Measurements from ENCODE around the gene ATOX1.
A peak's percentile ranks its signal among the peaks of the same experiment; 100 is the strongest.

The ATOX1 gene

GRCh38 chr5:151758430-151759241 is at the start of gene ATOX1:
TSS of gene ATOX1 (minus strand) at chr5:151758631. CDS start at chr5:151758551, 80 bp downstream.
- Histone ChIP-seq H3K27me3 (ENCODE audit: insufficient read depth, low read depth, severe bottlenecking) (no peaks in the 10 kb centered on the region), H3K36me3 (no peaks in the 10 kb centered on the region), H3K9me3 (ENCODE audit: severe bottlenecking) (no peaks in the 10 kb centered on the region), H3K27ac (peak within 1 kb of the TSS; percentile 76), H3K4me3 (ENCODE audit: low read depth, low read length) (peak within 1 kb of the TSS; percentile 64)
- DNase-seq: peak; percentile 91
- no peak for TF ChIP-seq CTCF (IDR thresholded peaks at IDR 0.05; ENCODE audit: low read depth, low read length)

- Histone ChIP-seq H3K27ac (no peak overlapping the region), H3K27me3 (ENCODE audit: insufficient read depth, low read depth, severe bottlenecking) (no peaks in the 10 kb centered on the region), H3K9me3 (ENCODE audit: severe bottlenecking) (no peaks in the 10 kb centered on the region), H3K36me3 (peaks cover 87% of the 10 kb centered on the region), H3K4me3 (ENCODE audit: low read depth, low read length) (no peak overlapping the region)
- no peak for TF ChIP-seq CTCF (IDR thresholded peaks at IDR 0.05; ENCODE audit: low read depth, low read length)
- no peak for DNase-seq
Measured at GRCh38 chr5:151805414-151806223, 47.2 kb upstream of the ATOX1 start.

GRCh38 chr5:151800532-151800931 is 42.1 kb upstream of the ATOX1 start:
- H3K36me3 ChIP-seq: peaks cover 91% of the 10 kb centered on the region
- H3K27ac ChIP-seq: no peak overlapping the region
- H3K9me3 ChIP-seq (ENCODE audit: severe bottlenecking): no peaks in the 10 kb centered on the region
- no peaks in the 10 kb centered on the region for H3K27me3 ChIP-seq (ENCODE audit: insufficient read depth, low read depth, severe bottlenecking)
- TF ChIP-seq CTCF (IDR thresholded peaks at IDR 0.05; ENCODE audit: low read depth, low read length): no peak
- no peak overlapping the region for H3K4me3 ChIP-seq (ENCODE audit: low read depth, low read length)
- no peak for DNase-seq

GRCh38 chr5:151799407-151799806 is 41.0 kb upstream of the ATOX1 start:
- no peak overlapping the region for H3K4me3 ChIP-seq (ENCODE audit: low read depth, low read length)
- no peaks in the 10 kb centered on the region for H3K9me3 ChIP-seq (ENCODE audit: severe bottlenecking)
- no peak overlapping the region for H3K27ac ChIP-seq
- no peak for TF ChIP-seq CTCF (IDR thresholded peaks at IDR 0.05; ENCODE audit: low read depth, low read length)
- no peak for DNase-seq
- peaks cover 98% of the 10 kb centered on the region for H3K36me3 ChIP-seq
- no peaks in the 10 kb centered on the region for H3K27me3 ChIP-seq (ENCODE audit: insufficient read depth, low read depth, severe bottlenecking)

- no peak for DNase-seq
- H3K4me3 ChIP-seq (ENCODE audit: low read depth, low read length): no peak overlapping the region
- no peak overlapping the region for H3K27ac ChIP-seq
- H3K27me3 ChIP-seq (ENCODE audit: insufficient read depth, low read depth, severe bottlenecking): no peaks in the 10 kb centered on the region
- TF ChIP-seq CTCF (IDR thresholded peaks at IDR 0.05; ENCODE audit: low read depth, low read length): no peak
- peaks cover 100% of the 10 kb centered on the region for H3K36me3 ChIP-seq
- no peaks in the 10 kb centered on the region for H3K9me3 ChIP-seq (ENCODE audit: severe bottlenecking)
Measured at GRCh38 chr5:151798674-151799073, 40.2 kb upstream of the ATOX1 start.
